ENCODE measurements around the gene PCLAF. TPM values are rescaled to one million over a fixed set of nuclear protein-coding genes. Genes with fewer than 3 reads are reported as not detected.

PCLAF gene
- total RNA-seq, 1 experiment from 2014 or later = 61.5 TPM

DNA sequence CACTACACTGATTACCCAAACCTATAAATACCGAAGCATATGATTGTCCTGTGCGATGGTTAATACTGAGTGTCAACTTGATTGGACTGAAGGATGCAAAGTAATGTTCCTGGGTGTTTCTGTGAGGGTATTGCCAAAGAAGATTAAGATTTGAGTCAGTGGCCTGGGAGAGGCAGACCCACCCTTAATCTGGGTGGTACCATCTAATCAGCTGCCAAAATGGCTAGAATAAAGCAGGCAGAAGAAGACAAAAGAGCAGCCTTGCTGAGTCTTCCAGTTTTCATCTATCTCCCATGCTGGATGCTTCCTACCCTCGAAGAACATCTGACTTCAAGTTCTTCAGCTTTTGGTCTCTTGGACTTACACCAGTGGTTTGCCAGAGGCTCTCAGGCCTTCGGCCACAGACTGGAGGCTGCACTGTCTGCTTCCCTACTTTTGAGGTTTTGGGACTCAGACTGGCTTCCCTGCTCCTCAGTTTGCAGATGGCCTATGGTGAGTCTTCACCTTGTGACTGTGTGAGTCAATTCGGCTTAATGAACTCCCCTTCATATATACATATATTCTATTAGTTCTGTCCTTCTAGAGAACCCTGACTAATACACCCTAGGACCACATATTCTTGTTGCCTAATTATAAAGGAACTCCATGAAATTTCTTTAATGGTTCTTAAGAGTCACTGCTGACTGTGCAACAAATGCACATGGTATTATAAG lies 56.9 kb downstream of the PCLAF start:
- DNase-seq (ENCODE audit: low read depth) = no peak

DNA sequence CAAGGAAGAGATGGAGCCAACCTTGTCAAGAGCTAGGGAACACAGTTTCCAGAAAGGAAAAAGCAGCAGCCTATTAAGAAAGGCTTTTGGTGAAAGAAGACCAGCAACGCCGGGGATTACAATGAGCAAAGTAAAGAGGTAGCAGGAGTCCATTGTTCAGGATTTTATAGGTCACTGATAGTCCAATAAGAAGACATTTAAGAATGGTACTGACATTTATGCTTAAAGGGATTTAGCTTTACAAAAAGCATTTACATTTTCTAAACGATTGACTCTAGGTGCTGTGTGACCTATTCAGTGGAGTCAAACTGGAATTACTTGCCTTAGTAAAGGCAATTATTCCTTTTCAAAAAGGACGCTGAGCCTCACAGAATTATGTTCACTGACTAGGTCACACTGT lies 66.0 kb downstream of the PCLAF start:
- no peak for DNase-seq (ENCODE audit: low read depth)

DNA sequence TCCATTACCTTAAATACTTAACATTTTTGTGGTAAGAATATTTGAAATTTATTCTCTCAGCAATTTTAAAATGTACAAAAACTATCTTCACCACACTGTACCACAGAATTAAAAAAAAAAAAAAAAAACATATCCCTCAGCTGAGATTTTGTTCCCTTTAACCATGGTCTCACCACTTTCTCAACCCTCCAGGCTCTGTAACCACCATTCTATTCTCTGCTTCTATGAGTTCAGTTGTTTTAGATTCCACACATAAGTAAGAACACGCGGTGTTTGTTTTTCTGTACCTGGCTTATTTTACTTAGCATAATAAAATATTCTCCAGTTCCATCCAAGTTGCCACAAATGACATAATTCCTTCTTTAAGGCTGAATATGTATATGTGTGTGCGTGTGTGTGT lies 66.8 kb downstream of the PCLAF start:
- DNase-seq (ENCODE audit: low read depth) = no peak

Other genes starting within 250 kb of the PCLAF start
- not detected in 2 replicates for gene SNX22, start 229.7 kb downstream of the PCLAF start, total RNA-seq (2014; rRNA removed; shearing (Covaris generic))
- 323 and 334 TPM in 2 replicates for gene PPIB, start 218.4 kb downstream of the PCLAF start, total RNA-seq (2014; rRNA removed; shearing (Covaris generic))
- gene CSNK1G1, start 25.3 kb downstream of the PCLAF start, total RNA-seq (2014; rRNA removed; shearing (Covaris generic)) = 9.1 and 10.7 TPM in 2 replicates
- gene TRIP4, start 6.4 kb upstream of the PCLAF start, total RNA-seq (2014; rRNA removed; shearing (Covaris generic)) = 11.4 and 13.5 TPM in 2 replicates
- 7.3 and 9.6 TPM in 2 replicates for gene ZNF609, start 79.1 kb upstream of the PCLAF start, total RNA-seq (2014; rRNA removed; shearing (Covaris generic))

Data from Daoy (cell line).